Heart left ventricle (tissue), 16 donors: ENCODE results near the gene KRTAP5-3. TPM values are rescaled to one million over a fixed set of nuclear protein-coding genes. Genes with fewer than 3 reads are reported as not detected.
A peak's percentile ranks its signal among the peaks of the same experiment; 100 is the strongest.

Experiments used
- ATAC-seq, 4 donors: fragments of 200-7000 bp; cut with Tn5 transposase; one replicate each; pipeline ENCODE4 v1.9.1; 2020 to 2022; ENCODE audit warnings: moderate library complexity in 4 of 4, mild to moderate bottlenecking in 3 of 4, moderate number of reproducible peaks in 1 of 4
- DNase-seq, 5 donors: peaks; one replicate each; pipeline ENCODE4 v3.0.0-alpha.2; 2020
- H3K27ac ChIP-seq, 12 donors: fragments of 200-600 bp; sonication (generic) in 4 of 12; one replicate each; pipeline versions ENCODE4 v1.5.0 to v1.8.0; 2016 to 2022; ENCODE audit warnings: mild to moderate bottlenecking in 2 of 12
- H3K27me3 ChIP-seq, 9 donors: fragments of 200-600 bp; sonication (generic) in 2 of 9; one replicate each; pipeline versions ENCODE4 v1.5.1 to v1.8.0; 2016 to 2022; ENCODE audit warnings: mild to moderate bottlenecking in 3 of 9
- H3K36me3 ChIP-seq, 9 donors: fragments of 200-600 bp; sonication (generic) in 2 of 9; one replicate each; pipeline versions ENCODE4 v1.5.0 to v1.8.0; 2018 to 2022; ENCODE audit warnings: mild to moderate bottlenecking in 2 of 9
- H3K4me1 ChIP-seq, 12 donors: fragments of 200-600 bp; sonication (generic) in 4 of 12; one replicate each; pipeline versions ENCODE4 v1.5.0 to v1.8.0; 2016 to 2022; ENCODE audit warnings: mild to moderate bottlenecking in 3 of 12
- H3K4me3 ChIP-seq, 12 donors: fragments of 200-600 bp; sonication (generic) in 4 of 12; one replicate each; pipeline versions ENCODE4 v1.5.0 to v1.8.0; 2017 to 2022; ENCODE audit warnings: mild to moderate bottlenecking in 9 of 12, moderate library complexity in 4 of 12
- H3K9me3 ChIP-seq, 12 donors: fragments of 200-600 bp; sonication (generic) in 4 of 12; one replicate each; pipeline versions ENCODE4 v1.5.0 to v1.8.0; 2016 to 2022; ENCODE audit warnings: mild to moderate bottlenecking in 1 of 12
- POLR2A ChIP-seq, 2 donors: fragments of 450-650 bp; IDR thresholded peaks; one replicate each; pipeline ENCODE4 v1.6.1; 2017; ENCODE audit warnings: antibody characterized with exemption in 2 of 2, mild to moderate bottlenecking in 2 of 2, moderate library complexity in 2 of 2
- WGBS, 4 donors: extraction: QIAGEN DNeasy Blood & Tissue Kit in 2 of 4; methylation state at CpG; one replicate each; pipeline versions ENCODE4 v1.1.5 to v1.1.7; 2013 to 2018; 5-methylcytosine and 5-hydroxymethylcytosine counted together
- intact Hi-C, 10 donors: fragments of 100-400 bp; cut with DNase I; formaldehyde crosslinking; loops; one replicate each; pipeline versions ENCODE4 v1.11.1 to v1.14.2; 2022
- polyA plus RNA-seq, 2 donors: library from polyadenylated mRNA; stranded (reverse); fragments of 200-250 nt; gene quantifications; one replicate each; pipeline ENCODE4 v1.2.3, GENCODE V29; 2013
- total RNA-seq, 9 donors: library from RNA; depleted of rRNA in 2 of 9; stranded (reverse); fragments of >200 nt in 2 of 9; fragmentation: NEBNext Ultra II Directional in 3 of 9; extraction: Animal tissue kit (Norgen Biotek cat#: 25700) in 3 of 9; gene quantifications; one replicate each; pipeline versions ENCODE4 v1.1.0 to v1.2.4, GENCODE V29; 2016 to 2023
- TF ChIP-seq, protein P1 (sequence below), 12 donors: fragments of 200-600 bp; sonication (generic) in 4 of 12; IDR thresholded peaks; one replicate each; pipeline versions ENCODE4 v1.5.0 to v1.8.0; 2018 to 2022; ENCODE audit warnings: antibody characterized with exemption in 12 of 12, mild to moderate bottlenecking in 5 of 12
- donor health status: ischemic (EF 13 %, LVEDD 7.1; RV severe dilation, severe dysfunction).
- donor health status: healthy with polysubstance abuse.
- donor health status: DM: no; HTN: yes; CAD: no.
- donor health status: DM: no; HTN: no; CAD: no.
- donor health status: ischemic (EF 25% LVEDD 6.9; RV normal size, moderate dysfunction).
- donor health status: ischemic (EF 25% LVEDD 5.7; RV mildly dilated, moderate dysfunction).
- donor health status: healthy.
- donor health status: DM: yes; HTN: yes; CAD: no.
- donor health status: ischemic (EF 35%, LVEDD 5.7; RV mildly dilated, moderate dysfunction).
- donor health status: nonischemic (EF 11% LVEDD 7.7; RV severe dilation, severe dysfunction).
- donor health status: DM: yes; HTN: yes; CAD: no.
- donor health status: PGD.
- donor health status: ischemic (EF 29% LVEDD 5.4; RV normal size, mild dysfunction).
- donor health status: nonischemic (EF 23%, LVEDD 6.1; RV moderate dilation, normal function).

Gene KRTAP5-3
- total and polyA plus RNA-seq, 11 donors: not detected

DNA sequence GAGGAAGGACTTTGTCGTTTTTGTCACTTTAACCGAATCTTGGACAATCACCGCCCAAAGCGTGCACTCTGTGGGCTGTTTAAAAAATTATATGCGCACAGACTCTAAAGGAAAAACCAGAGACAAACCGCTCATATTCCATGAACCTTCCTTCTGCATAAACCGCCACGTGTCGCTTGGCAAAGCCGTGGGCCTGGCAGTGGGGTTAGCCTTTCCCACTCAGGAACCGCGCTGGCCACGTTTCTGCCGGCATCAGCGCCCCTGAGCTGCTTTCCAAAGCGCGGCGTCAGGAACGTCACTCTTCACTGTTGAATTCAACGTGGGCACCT, 44.1 kb upstream of the KRTAP5-3 start:
- Histone ChIP-seq H3K9me3 (no peaks in the 10 kb centered on the region), H3K27me3 (peaks cover 0 to 27% (median 0%) of the 10 kb centered on the region in 9 donors), H3K27ac (no peak overlapping the region), H3K4me1 (peaks cover 0 to 8% (median 0%) of the 10 kb centered on the region in 12 donors), H3K36me3 (no peaks in the 10 kb centered on the region), H3K4me3 (no peak overlapping the region)
- 52 to 67% (median 53%) methylated on average over 17 to 20 of the region's 20 CpGs for WGBS, 4 donors
- DNase-seq (peak in 1 of 5 donors; percentile 17), ATAC-seq (no peak)
- intact Hi-C loops: loop anchor here (1.0 to 10.0 kb wide), 11 partner anchors 40 to 505 kb away; partner anchors contain the start of gene SYT8 (in 2 of the 10)
- TF ChIP-seq POLR2A (IDR thresholded peaks at IDR 0.05): no peak
- TF ChIP-seq, protein P1, sequence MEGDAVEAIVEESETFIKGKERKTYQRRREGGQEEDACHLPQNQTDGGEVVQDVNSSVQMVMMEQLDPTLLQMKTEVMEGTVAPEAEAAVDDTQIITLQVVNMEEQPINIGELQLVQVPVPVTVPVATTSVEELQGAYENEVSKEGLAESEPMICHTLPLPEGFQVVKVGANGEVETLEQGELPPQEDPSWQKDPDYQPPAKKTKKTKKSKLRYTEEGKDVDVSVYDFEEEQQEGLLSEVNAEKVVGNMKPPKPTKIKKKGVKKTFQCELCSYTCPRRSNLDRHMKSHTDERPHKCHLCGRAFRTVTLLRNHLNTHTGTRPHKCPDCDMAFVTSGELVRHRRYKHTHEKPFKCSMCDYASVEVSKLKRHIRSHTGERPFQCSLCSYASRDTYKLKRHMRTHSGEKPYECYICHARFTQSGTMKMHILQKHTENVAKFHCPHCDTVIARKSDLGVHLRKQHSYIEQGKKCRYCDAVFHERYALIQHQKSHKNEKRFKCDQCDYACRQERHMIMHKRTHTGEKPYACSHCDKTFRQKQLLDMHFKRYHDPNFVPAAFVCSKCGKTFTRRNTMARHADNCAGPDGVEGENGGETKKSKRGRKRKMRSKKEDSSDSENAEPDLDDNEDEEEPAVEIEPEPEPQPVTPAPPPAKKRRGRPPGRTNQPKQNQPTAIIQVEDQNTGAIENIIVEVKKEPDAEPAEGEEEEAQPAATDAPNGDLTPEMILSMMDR (IDR thresholded peaks at IDR 0.05): no peak

DNA sequence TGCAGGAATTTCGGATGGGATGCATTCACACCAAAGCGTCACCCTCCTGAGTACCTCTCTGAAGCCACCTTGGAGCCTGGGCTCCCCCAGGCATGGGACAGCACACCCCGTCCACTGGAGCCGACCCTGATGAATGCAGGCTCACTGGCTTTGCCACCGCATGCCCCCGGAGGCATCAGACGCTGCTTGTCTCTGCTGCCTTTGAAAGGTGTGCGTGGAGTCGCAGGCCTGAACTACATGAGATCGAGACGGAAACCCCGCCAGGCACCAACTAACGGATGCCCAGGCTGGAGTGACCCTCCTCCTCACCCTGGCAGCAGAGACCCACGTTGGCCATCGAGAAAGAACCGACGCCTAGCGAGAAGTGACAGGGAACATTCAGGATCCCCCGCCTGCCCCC, 43.8 kb upstream of the KRTAP5-3 start:
- peaks cover 0 to 27% (median 0%) of the 10 kb centered on the region in 9 donors for H3K27me3 ChIP-seq
- H3K9me3 ChIP-seq: no peaks in the 10 kb centered on the region
- TF ChIP-seq POLR2A (IDR thresholded peaks at IDR 0.05): no peak
- TF ChIP-seq, protein P1 (IDR thresholded peaks at IDR 0.05): no peak
- ATAC-seq (no peak), DNase-seq (peak in 1 of 5 donors; percentile 12)
- no peak overlapping the region for H3K4me3 ChIP-seq
- no peaks in the 10 kb centered on the region for H3K36me3 ChIP-seq
- intact Hi-C loops: loop anchor here (1.0 to 10.0 kb wide), 11 partner anchors 40 to 505 kb away; partner anchors contain the start of gene SYT8 (in 2 of the 10)
- H3K27ac ChIP-seq: no peak overlapping the region
- WGBS, 4 donors: 81 to 86% (median 82%) methylated on average over 15 to 19 of the region's 19 CpGs
- peaks cover 0 to 8% (median 0%) of the 10 kb centered on the region in 12 donors for H3K4me1 ChIP-seq

DNA sequence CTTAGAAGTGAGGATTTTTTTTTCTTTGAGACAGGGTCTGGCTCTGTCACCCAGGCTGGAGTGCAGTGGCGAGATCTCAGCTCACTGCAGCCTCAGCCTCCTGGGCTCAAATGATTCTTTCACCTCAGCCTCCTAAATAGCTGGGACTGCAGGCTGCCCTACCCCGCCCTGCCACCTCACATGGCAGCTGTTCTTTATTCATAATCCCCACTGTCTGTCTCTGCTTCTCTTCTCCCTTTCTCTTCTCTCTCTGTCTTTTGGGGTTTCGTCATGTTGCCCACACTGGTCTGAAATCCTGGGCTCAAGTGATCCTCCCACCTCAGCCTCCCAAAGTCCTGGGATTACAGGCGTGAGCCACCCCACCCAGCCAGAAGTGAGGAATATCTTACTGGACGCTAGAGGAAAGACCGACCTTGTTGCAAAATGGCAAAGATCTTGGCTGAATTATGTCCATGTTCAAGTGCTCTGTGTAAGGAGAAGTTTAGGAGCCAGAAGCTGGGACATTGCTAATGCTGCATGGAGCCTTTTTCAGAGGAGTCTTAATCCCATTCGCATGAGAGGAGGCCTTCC, 43.2 kb upstream of the KRTAP5-3 start:
- peaks cover 0 to 8% (median 0%) of the 10 kb centered on the region in 12 donors for H3K4me1 ChIP-seq
- no peak overlapping the region for H3K4me3 ChIP-seq
- no peaks in the 10 kb centered on the region for H3K36me3 ChIP-seq
- TF ChIP-seq, protein P1 (IDR thresholded peaks at IDR 0.05): no peak
- no peak for TF ChIP-seq POLR2A (IDR thresholded peaks at IDR 0.05)
- ATAC-seq (no peak), DNase-seq (no peak)
- intact Hi-C loops: loop anchor here in 9 of 10 donors (1.0 to 10.0 kb wide), 7 partner anchors 41 to 506 kb away; partner anchors contain the start of gene SYT8 (in 1 of the 9)
- peaks cover 0 to 27% (median 0%) of the 10 kb centered on the region in 9 donors for H3K27me3 ChIP-seq
- H3K27ac ChIP-seq: no peak overlapping the region
- no peaks in the 10 kb centered on the region for H3K9me3 ChIP-seq
- 88 to 93% (median 91%) methylated on average over 7 of the region's 7 CpGs for WGBS, 4 donors

DNA sequence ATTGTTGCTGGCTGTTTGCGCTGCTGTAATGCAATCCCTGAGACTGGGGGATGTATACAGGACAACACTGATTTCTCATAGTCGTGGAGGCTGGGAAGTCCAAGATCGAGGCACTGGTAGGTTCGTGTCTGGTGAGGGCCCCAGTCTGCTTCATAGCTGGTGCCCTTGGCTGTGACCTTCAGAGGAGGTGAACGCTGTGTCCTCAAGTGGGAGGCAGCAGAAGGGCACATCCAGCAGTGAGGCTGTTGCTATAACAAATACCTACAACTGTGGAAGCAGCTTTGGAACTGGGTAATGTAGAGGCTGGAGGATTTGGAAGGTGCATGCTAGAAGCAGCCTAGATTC, 42.6 kb upstream of the KRTAP5-3 start:
- TF ChIP-seq, protein P1 (IDR thresholded peaks at IDR 0.05): no peak
- TF ChIP-seq POLR2A (IDR thresholded peaks at IDR 0.05): no peak
- DNase-seq: no peak
- H3K27ac ChIP-seq: no peak overlapping the region
- H3K4me3 ChIP-seq: no peak overlapping the region
- peaks cover 0 to 24% (median 0%) of the 10 kb centered on the region in 9 donors for H3K27me3 ChIP-seq
- no peaks in the 10 kb centered on the region for H3K9me3 ChIP-seq
- ATAC-seq: no peak
- intact Hi-C loops: loop anchor here in 9 of 10 donors (1.0 to 10.0 kb wide), 7 partner anchors 41 to 506 kb away; partner anchors contain the start of gene SYT8 (in 1 of the 9)
- whole genome bisulfite sequencing, 4 donors: 78 to 86% (median 78%) methylated on average over 5 of the region's 5 CpGs
- no peaks in the 10 kb centered on the region for H3K36me3 ChIP-seq
- peaks cover 0 to 8% (median 0%) of the 10 kb centered on the region in 12 donors for H3K4me1 ChIP-seq
